Measurements from ENCODE around the gene HSPBP1.

GRCh38 chr19:55314396-55314795 is 34.5 kb upstream of the HSPBP1 start:
- TF ChIP-seq CTCF (IDR thresholded peaks at IDR 0.05 in 4 of 5, conservative IDR thresholded peaks at IDR 0.05 in 1 of 5), result no peak
- no peak for TF ChIP-seq POLR2A (IDR thresholded peaks at IDR 0.05)
